NCI-H2029 (cell line): Measurements from ENCODE around the gene SLC22A4.

Experiments used
- DNase-seq: peaks from one replicate; lab custom pipeline; 2025; lab: John Stamatoyannopoulos, UW

Gene SLC22A4

DNA sequence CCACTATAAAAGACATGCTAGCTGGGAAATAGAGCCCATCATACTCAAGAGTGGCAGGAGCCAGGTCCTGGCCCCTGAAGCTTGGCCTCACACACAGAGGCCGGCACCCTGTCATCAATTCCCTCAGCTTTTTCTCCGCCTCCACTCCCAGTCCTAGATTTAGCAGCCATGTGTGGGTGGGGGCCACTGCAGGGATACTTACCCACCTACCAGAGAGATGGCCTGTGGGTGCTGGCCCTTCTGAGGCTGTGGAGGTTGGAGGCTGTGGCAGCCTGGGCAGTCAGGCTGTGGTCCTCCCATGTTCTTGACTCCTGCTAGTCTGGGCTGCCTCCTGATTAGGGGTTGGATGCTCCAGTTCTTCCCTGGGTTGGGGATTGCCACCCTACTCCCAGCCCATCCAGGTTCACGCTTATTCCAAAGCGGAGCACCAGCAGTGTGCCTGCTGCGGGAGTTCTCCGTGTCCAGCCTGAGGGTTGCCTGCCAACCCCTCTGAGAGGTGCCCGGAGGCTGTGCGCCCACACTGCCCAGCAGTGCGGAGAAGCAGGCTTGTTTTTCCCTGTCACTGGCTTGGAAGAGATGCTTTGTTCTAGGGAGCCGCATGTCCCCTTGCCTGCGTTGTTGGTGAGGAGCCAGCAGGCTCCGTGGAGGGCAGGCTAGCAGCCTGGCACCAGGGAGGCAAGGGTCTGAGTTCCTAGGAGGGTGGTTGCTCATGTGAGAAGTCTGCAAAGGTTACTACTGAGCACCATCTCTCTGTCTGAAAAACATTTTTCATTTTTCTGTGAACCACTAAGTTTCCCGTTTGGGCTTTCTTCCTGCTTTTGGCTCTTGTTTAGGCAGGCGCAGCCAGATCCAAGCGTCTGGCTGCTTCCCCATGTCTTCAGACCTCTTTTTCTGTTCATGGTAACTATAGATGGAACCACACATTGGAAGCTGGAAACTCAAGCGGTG lies 82.8 kb downstream of the SLC22A4 start:
- no peak for DNase-seq

DNA sequence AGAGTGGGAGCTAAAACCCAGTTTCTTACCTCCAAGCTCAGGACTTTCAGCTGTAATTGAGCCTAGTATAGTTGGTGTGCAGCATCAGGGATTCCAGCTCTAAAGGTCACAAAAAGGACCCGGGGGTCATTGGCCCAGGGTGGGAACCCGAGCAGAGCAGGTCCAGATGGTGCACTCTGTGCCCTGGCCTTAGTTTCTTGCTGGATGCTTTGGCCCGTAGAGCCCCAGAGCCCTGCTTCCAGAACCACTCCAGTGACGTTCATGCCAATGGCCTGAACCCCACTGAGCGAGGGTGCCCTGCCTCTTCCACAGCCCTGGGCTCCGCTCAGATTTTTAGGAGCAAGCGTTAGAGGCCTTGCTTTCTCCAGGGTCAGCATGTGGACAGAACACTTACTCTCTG lies 83.5 kb downstream of the SLC22A4 start:
- DNase-seq: no peak

- DNase-seq: peak; percentile 71
These were observed 84.4 kb downstream of the SLC22A4 start for GRCh38 chr5:132378580-132378979.

DNA sequence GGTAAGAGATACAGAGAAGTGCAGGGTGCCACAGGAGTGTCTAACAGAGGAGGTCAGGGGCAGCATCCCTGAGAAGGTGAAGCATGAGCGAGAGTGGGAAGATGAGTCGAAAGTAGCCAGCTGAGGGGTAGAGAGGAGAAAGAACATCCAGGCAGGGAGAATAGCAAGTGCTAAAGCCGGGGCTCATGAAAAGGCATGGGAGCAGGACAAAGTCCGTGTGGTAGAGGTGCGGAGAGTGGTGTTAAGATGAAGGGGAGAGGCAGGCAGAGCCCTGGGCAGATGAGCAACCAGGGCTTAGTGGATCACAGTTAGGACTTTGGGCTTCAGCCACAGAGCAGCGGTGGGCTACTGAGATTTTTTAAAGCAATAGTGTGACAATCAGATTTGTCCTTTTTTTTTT lies 85.9 kb downstream of the SLC22A4 start:
- DNase-seq: no peak

- DNase-seq: no peak
These were observed 86.5 kb downstream of the SLC22A4 start for GRCh38 chr5:132380741-132381140.

DNA sequence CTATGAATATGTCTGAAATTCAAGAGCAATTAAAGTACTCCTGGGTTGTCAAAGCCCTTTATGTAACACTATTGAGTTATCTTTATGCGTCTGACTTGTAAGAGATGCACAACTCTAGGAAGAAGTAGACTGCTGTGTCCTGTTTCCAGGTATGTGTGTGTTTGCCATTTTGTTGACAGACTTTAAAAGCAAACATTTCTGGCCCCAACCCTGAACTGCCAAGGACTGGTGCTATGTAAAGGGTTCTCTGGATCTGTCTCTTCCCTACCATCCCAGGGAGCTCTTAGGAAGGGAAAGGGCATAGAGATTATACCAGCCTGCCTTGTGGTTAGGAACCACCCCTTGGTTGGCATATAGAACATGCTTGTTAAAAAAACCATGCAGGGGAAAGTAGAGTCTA lies 87.4 kb downstream of the SLC22A4 start:
- DNase-seq: no peak

- DNase-seq: no peak
These were observed 89.1 kb downstream of the SLC22A4 start for GRCh38 chr5:132383261-132383660.

DNA sequence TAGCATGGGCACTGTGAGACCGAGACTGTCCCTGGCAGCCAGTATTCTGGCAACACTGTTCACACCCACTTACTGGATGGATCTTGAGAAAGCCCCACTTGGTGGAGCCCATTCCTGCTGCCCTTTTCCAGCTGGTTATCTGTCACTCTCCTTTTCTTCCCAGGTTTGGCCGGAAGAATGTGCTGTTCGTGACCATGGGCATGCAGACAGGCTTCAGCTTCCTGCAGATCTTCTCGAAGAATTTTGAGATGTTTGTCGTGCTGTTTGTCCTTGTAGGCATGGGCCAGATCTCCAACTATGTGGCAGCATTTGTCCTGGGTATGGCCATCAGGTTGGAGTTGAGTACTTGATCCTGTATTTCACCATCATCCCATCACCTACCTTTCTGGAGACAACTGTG lies 89.8 kb downstream of the SLC22A4 start:
- no peak for DNase-seq

DNA sequence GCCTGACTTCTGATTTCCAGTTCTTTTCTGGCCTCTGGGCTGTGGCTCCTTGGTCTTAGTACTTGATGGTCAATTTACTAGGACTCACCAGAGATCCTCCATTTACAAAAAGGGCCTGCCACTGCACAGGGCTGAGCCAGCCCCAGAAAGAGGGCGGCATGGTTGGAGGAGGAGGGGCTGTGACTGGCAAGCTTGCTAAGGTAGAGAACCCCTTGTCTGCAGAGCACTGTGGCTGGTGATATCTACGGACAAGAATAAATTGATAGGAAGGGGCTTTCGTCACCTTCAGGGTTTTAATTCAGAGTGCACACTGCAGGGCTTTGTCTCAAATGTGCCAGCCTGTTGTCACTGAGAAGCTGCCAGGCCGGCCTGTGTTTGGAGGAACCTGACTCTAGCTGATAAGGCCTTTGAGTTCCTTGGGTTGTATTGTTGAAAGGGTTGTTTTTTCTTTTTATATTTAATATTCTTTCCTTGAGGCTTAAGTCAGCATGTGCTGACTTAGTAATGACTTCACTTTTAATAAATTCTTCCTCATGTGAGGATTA lies 90.4 kb downstream of the SLC22A4 start:
- no peak for DNase-seq

DNA sequence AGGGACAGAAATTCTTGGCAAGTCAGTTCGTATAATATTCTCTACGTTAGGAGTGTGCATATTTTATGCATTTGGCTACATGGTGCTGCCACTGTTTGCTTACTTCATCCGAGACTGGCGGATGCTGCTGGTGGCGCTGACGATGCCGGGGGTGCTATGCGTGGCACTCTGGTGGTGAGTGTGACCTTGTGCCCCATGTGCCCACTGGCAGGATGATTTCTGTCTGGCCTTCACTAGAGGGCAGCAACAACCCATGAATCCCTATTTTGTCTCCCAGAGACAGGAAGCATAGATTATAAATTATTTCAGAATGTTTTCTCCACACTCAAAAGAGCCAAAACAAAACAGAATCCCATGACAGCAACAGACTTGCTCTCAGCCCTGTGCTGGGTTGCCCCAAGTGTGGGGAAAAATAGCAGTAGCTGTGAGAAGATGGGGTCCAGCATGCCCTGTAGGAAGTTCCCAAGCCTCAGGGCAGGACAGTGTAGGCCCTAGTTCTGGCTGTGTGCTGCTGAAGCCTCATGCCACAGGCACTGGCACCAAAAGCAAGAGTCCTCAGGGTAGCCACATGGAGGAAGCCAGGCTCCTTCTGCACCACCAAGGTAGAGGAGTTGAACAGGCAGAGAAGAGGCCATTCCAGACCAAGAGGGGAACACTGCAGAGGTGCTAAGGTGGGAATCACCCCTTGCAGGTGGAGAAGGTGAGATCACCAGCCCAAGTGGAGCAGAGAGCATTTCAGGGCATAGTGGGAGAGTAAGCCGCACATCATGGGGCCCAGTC lies 91.3 kb downstream of the SLC22A4 start:
- peak; percentile 63 for DNase-seq

- no peak for DNase-seq
These were observed 92.6 kb downstream of the SLC22A4 start for GRCh38 chr5:132386644-132387286.

DNA sequence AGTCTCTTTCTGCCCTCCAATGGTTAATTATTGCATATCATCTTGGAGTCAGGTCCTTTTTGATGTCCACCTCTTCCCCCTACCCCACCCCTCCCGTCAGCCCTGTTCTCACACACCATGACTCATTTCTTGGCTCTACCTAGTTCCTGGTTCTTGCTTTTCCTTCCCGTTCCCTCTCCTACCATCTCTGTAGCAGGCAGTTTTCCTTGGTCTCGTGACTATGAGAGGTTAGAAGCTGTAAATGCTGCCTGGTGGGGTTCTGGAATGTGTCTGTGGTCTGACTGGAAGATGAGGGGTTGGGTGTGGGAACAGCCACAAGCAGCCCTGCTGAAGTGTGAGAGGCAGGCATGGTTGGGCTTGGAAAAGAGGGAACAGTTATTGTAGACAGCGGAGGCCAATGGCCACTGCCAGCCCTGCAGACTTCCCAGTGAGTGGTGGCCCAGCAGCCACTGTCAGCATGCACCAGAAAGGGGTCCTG lies 93.5 kb downstream of the SLC22A4 start:
- DNase-seq: peak; percentile 29

DNA sequence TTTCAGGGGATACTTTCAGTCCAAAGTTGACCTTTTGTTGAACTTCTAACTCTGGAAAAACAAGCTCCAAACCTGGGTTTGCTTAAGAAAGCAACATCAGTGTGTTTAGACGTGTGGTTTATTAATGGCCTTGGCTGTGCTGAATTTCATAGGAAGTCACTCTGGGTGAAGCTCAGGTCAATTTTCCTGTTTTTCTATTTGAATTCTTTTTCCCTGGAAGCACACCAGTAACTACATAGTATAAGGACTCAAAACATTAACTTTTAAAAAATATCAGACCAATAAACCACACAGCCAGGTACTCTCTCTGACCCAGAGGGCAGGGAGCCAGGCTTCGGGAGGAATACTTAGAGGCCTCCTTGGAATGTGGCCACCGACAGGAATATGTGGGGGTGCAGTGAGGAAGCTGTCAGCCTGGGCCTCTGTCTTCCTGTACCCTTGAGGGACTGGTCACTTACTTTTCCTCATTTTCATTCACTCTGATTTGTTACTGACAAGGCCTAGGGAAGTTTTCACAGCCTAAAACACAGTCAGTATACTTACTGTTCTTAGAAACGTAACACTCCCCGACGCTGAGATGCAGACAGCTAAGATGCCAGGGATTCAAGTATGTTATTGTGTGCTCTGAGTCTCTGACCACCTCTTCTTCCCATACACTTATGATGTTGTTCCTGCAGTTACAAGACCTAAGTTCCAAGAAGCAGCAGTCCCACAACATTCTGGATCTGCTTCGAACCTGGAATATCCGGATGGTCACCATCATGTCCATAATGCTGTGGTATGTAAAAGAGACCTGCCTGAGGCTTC lies 94.3 kb downstream of the SLC22A4 start:
- no peak for DNase-seq

- DNase-seq: no peak
These were observed 94.8 kb downstream of the SLC22A4 start for GRCh38 chr5:132389051-132389331.

DNA sequence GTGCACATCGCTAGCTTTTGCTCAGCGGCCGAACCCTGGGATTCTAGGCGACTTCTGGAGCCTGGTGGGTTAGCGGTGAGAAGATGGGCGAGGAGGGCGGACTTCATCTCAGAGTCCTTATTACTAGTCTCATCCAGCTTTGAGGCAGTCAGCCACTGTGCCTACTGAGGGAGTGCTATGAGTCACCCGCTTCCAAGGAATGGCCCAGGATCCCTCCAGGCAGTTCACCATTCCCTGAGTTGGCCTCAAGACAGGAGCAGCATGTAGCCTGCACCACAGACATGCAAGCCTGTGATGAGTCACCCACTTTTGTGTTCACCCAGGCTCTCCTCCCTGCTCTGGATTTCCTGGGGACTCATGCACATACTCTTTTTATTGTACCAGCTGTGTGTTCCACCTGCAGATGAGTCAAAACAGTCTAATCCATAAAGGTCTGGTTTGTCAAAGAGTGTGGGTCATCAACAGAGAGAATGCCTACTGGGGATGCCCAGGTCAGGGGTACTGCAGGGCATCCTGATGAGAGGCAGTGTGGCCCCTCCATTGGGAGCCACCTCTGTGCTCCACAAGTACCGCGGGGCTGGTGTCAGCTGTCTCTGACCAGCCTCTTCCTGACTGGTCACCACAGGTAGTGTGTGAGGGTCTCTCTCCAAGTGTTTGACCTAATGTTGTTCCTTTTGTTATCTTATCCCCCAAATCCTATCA lies 95.5 kb downstream of the SLC22A4 start:
- no peak for DNase-seq

DNA sequence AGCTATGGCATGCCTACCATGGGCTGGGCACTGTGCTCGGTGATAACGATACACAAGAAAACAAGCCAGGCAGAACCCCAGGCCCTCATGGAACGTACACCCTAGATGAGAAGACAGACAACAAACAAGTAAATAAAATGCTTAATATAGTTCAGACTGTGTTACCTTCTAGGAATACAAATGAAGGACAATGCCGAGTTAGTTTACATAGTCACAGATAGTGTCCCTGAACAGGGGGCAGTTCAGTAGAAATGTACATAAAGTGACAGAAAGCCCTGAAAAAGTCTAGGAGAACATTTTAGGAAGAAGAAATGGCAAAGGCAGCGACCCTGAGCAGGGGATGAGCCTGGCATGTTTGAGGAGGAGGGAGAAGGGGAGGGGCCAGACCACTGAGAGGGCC lies 97.1 kb downstream of the SLC22A4 start:
- DNase-seq: no peak

DNA sequence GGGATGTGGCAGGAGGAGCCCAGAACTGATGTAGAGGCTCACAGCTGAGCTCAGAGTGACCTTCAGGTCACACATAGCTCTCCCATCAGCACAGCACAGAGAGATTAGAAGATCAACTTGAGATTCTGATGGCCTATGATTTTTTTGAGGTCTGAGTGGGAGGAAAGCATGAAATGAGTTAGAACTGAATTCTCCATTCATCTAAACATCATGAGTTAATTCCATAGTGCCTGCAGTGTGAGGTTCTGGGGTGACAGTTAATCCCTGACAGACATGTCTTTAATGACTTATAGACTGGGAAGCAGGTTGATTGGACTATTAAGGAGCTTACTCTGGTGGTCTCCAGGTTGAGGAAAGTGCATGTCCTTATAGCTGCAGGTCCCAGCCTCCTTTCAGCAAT lies 97.7 kb downstream of the SLC22A4 start:
- DNase-seq: no peak

DNA sequence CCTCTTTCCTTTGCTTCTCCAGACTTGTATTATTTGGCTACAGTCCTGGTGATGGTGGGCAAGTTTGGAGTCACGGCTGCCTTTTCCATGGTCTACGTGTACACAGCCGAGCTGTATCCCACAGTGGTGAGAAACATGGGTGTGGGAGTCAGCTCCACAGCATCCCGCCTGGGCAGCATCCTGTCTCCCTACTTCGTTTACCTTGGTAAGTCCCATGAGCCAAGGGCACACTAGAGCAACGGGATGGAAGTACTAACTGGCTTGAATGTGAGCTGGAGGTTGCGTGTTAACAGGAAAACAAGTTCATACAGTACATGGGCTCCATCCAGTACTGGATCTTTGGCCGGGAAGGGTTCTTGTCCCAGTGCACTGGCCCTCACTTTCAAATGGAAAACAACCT lies 98.2 kb downstream of the SLC22A4 start:
- DNase-seq: no peak

DNA sequence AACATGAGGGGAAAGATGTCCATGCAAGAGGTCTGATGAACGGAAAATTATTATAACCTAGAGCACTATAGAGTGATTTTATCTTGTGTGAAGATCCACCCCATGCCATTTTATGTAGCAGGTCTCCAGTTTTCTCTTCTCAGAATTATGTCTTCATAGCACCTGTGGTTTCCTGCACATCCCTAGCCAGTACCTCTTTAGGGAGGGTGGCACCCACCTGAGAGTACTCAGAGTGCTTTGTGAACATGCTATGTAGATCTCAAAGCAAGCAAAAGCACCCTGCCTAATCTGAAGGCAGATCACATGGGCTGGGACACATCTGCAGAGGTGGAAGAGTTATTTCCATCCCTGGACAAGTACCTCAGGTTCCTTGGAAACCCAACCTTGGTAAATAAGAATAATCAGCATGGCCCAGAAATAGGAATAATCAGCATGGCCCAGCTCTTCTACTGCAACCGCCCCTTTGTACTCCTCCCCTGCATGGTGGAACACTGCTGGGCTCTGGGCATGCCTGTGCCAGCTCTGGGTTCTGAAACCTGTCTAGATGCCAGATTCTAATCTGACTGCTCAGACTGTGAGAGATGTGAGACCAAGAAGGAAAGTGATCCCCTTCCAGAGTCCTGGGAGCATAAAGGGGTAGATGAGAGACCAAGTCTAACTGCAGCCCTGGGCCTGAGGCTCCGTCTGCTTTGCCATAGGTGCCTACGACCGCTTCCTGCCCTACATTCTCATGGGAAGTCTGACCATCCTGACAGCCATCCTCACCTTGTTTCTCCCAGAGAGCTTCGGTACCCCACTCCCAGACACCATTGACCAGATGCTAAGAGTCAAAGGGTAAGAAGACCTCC lies 99.0 kb downstream of the SLC22A4 start:
- DNase-seq: no peak
